IMR-90 (cell line): ENCODE results near the gene IRGQ. TPM values are rescaled to one million over a fixed set of nuclear protein-coding genes. Genes with fewer than 3 reads are reported as not detected.

ENCODE experiments used
- ATAC-seq: fragments of 200-7000 bp; cut with Tn5 transposase; 2 replicates; pipeline ENCODE4 v1.9.1; 2020; ENCODE audit warnings: low read depth, mild to moderate bottlenecking, moderate library complexity
- BruUV-seq: library from RNA; stranded (reverse); fragments of 400-500 nt; replicated peaks from 2 replicates; lab custom pipeline; 2021; lab: Mats Ljungman, UMichigan
- CTCF ChIA-PET: fragments of 300-600 bp; formaldehyde crosslinking; extraction: SDS; loops from one replicate; lab custom pipeline; 2021; ENCODE audit warnings: antibody characterized with exemption; lab: Yijun Ruan, JAX
- POLR2A ChIA-PET: fragments of 300-600 bp; sonication (Branson Sonifier 250); formaldehyde crosslinking; loops from one replicate; lab custom pipeline; 2022; ENCODE audit warnings: antibody characterized with exemption; ENCODE audit not compliant: unreplicated experiment; lab: Charles Lee
- DNase-seq: peaks from one replicate; pipeline ENCODE4 v3.0.0; 2013
- H2AFZ ChIP-seq: replicated peaks from 2 replicates; pipeline ENCODE3; 2013; ENCODE audit warnings: low read length, mild to moderate bottlenecking; ENCODE audit not compliant: poor library complexity
- H2AK5ac ChIP-seq: 2 replicates; pipeline ENCODE4 v1.6.1; 2013; ENCODE audit warnings: low read depth, low read length, inconsistent platforms
- H2AK9ac ChIP-seq: replicated peaks from 2 replicates; pipeline ENCODE3; 2013; ENCODE audit warnings: mild to moderate bottlenecking, low read depth, low read length, moderate library complexity; ENCODE audit not compliant: poor library complexity
- H2BK120ac ChIP-seq: 2 replicates; pipeline ENCODE4 v1.6.1; 2013; ENCODE audit warnings: low read depth, low read length, inconsistent platforms
- H2BK15ac ChIP-seq: 3 replicates; pipeline ENCODE4 v1.6.1; 2013; ENCODE audit warnings: low read depth, low read length, inconsistent platforms
- H2BK20ac ChIP-seq: 2 replicates; pipeline ENCODE4 v1.6.1; 2013; ENCODE audit warnings: low read depth, mild to moderate bottlenecking, inconsistent platforms, low read length, moderate library complexity
- H2BK5ac ChIP-seq: 2 replicates; pipeline ENCODE4 v1.6.1; 2013; ENCODE audit warnings: mild to moderate bottlenecking, low read depth, low read length, inconsistent platforms; ENCODE audit not compliant: poor library complexity, severe bottlenecking
- H3K14ac ChIP-seq: replicated peaks from 2 replicates; pipeline ENCODE4 v1.6.1; 2013; ENCODE audit warnings: low read depth, low read length, inconsistent platforms
- H3K18ac ChIP-seq: 2 replicates; pipeline ENCODE4 v1.6.1; 2013; ENCODE audit warnings: low read depth, low read length, control low read depth
- H3K23ac ChIP-seq: 2 replicates; pipeline ENCODE4 v1.6.1; 2013; ENCODE audit warnings: low read depth, low read length, inconsistent platforms
- H3K27ac ChIP-seq: 2 replicates; pipeline ENCODE4 v1.5.1; 2013; ENCODE audit warnings: mild to moderate bottlenecking, control low read depth, low read length; ENCODE audit not compliant: insufficient read depth
- H3K27me3 ChIP-seq: 2 replicates; pipeline ENCODE4 v1.6.1; 2013; ENCODE audit warnings: low read length; ENCODE audit not compliant: control insufficient read depth, insufficient read depth
- H3K36me3 ChIP-seq: 2 replicates; pipeline ENCODE4 v1.6.1; 2013; ENCODE audit warnings: low read length, mixed read lengths; ENCODE audit not compliant: control insufficient read depth, insufficient read depth
- H3K4ac ChIP-seq: 2 replicates; pipeline ENCODE4 v1.6.1; 2013; ENCODE audit warnings: low read depth, low read length, inconsistent platforms
- H3K4me1 ChIP-seq: 2 replicates; pipeline ENCODE4 v1.6.1; 2013; ENCODE audit warnings: low read length, mixed read lengths; ENCODE audit not compliant: control insufficient read depth, insufficient read depth
- H3K4me2 ChIP-seq: 2 replicates; pipeline ENCODE4 v1.6.1; 2013; ENCODE audit warnings: low read depth, mild to moderate bottlenecking, control low read depth, low read length, moderate library complexity
- H3K4me3 ChIP-seq: 2 replicates; pipeline ENCODE4 v1.5.1; 2013; ENCODE audit warnings: low read depth, mild to moderate bottlenecking, control low read depth, low read length, moderate library complexity; ENCODE audit not compliant: insufficient read depth
- H3K56ac ChIP-seq: 2 replicates; pipeline ENCODE4 v1.6.1; 2013; ENCODE audit warnings: low read length, inconsistent platforms; ENCODE audit not compliant: insufficient read depth; ENCODE audit errors: extremely low read depth
- H3K79me1 ChIP-seq, 2 experiments: 2 replicates each; pipeline ENCODE4 v1.6.1; 2013; ENCODE audit warnings: low read length in 2 of 2, inconsistent platforms in 1 of 2, low read depth in 1 of 2
- H3K9ac ChIP-seq: 2 replicates; pipeline ENCODE4 v1.6.1; 2013; ENCODE audit warnings: low read depth, low read length, control low read depth
- H3K9me1 ChIP-seq: 2 replicates; pipeline ENCODE4 v1.6.1; 2013; ENCODE audit warnings: low read length, inconsistent platforms; ENCODE audit not compliant: insufficient read depth
- H3K9me3 ChIP-seq: 2 replicates; pipeline ENCODE4 v1.6.1; 2013; ENCODE audit warnings: low read length; ENCODE audit not compliant: control insufficient read depth, insufficient read depth
- H4K20me1 ChIP-seq: 2 replicates; pipeline ENCODE4 v1.6.1; 2013; ENCODE audit warnings: low read length, inconsistent platforms; ENCODE audit not compliant: insufficient read depth
- H4K5ac ChIP-seq: 2 replicates; pipeline ENCODE4 v1.6.1; 2013; ENCODE audit warnings: mild to moderate bottlenecking, low read depth, low read length, control low read depth
- H4K8ac ChIP-seq, 2 experiments: 2 replicates each; pipeline ENCODE4 v1.6.1; 2013; ENCODE audit warnings: low read depth in 2 of 2, low read length in 2 of 2, control low read depth in 1 of 2, inconsistent platforms in 1 of 2
- H4K91ac ChIP-seq: 2 replicates; pipeline ENCODE4 v1.6.1; 2013; ENCODE audit warnings: low read depth, low read length, inconsistent platforms; ENCODE audit not compliant: insufficient read depth
- BHLHE40 ChIP-seq: fragments of 150-350 bp; IDR thresholded peaks from 2 replicates; pipeline ENCODE4 v1.6.1; 2016; ENCODE audit warnings: mild to moderate bottlenecking, low read depth, low read length
- CEBPB ChIP-seq: IDR thresholded peaks from 2 replicates; pipeline ENCODE4 v1.6.1; 2012; ENCODE audit warnings: low read depth, low read length, improper control_type of control experiment
- CHD1 ChIP-seq: IDR thresholded peaks from 2 replicates; pipeline ENCODE4 v1.6.1; 2012; ENCODE audit warnings: low read depth, low read length, improper control_type of control experiment
- CTCF ChIP-seq: conservative IDR thresholded peaks from 2 replicates; pipeline ENCODE4 v1.5.1; 2012; ENCODE audit warnings: mild to moderate bottlenecking, low read depth, low read length, improper control_type of control experiment
- ELK1 ChIP-seq: fragments of 150-350 bp; IDR thresholded peaks from 2 replicates; pipeline ENCODE4 v1.6.1; 2016; ENCODE audit warnings: low read depth, mild to moderate bottlenecking, low read length, moderate library complexity, borderline replicate concordance
- FOS ChIP-seq: fragments of 150-350 bp; IDR thresholded peaks from 2 replicates; pipeline ENCODE4 v1.6.1; 2016; ENCODE audit warnings: low read depth, low read length
- MAFK ChIP-seq: IDR thresholded peaks from 2 replicates; pipeline ENCODE4 v1.6.1; 2012; ENCODE audit warnings: low read depth, low read length, improper control_type of control experiment
- MAZ ChIP-seq: IDR thresholded peaks from 2 replicates; pipeline ENCODE4 v1.6.1; 2012; ENCODE audit warnings: low read depth, mild to moderate bottlenecking, low read length, improper control_type of control experiment, moderate library complexity, borderline replicate concordance
- MXI1 ChIP-seq: IDR thresholded peaks from 2 replicates; pipeline ENCODE4 v1.6.1; 2012; ENCODE audit warnings: low read depth, mild to moderate bottlenecking, low read length, moderate library complexity, borderline replicate concordance
- NFE2L2 ChIP-seq: fragments of 150-350 bp; IDR thresholded peaks from 2 replicates; pipeline ENCODE4 v1.6.1; 2016; ENCODE audit warnings: low read depth, mild to moderate bottlenecking, low read length
- POLR2A ChIP-seq: IDR thresholded peaks from 2 replicates; pipeline ENCODE4 v1.6.1; 2012; ENCODE audit warnings: mild to moderate bottlenecking, low read depth, low read length
- RAD21 ChIP-seq: IDR thresholded peaks from 2 replicates; pipeline ENCODE4 v1.6.1; 2012; ENCODE audit warnings: low read length, improper control_type of control experiment
- RCOR1 ChIP-seq: IDR thresholded peaks from 2 replicates; pipeline ENCODE4 v1.6.1; 2012; ENCODE audit warnings: mild to moderate bottlenecking, low read length, improper control_type of control experiment; ENCODE audit not compliant: insufficient replicate concordance
- RFX5 ChIP-seq: IDR thresholded peaks from 2 replicates; pipeline ENCODE4 v1.8.0; 2012; ENCODE audit warnings: low read depth, mild to moderate bottlenecking, low read length, moderate library complexity
- SMC3 ChIP-seq: fragments of 150-350 bp; IDR thresholded peaks from 2 replicates; pipeline ENCODE4 v1.6.1; 2016; ENCODE audit warnings: low read depth, mild to moderate bottlenecking, antibody characterized with exemption, low read length, moderate library complexity
- WGBS, 2 experiments: methylation state at CpG; one replicate each; pipeline versions ENCODE4 v1.1.5 to v1.1.7; 2013; ENCODE audit warnings: missing lambda C conversion rate in 2 of 2; ENCODE audit not compliant: insufficient read length in 1 of 2; ENCODE audit errors: extremely low coverage in 2 of 2; 5-methylcytosine and 5-hydroxymethylcytosine counted together
- dilution Hi-C: fragments of 300-500 bp; cut with HindIII; formaldehyde crosslinking; loops from one replicate; pipeline ENCODE4 v1.14.3; 2018; ENCODE audit warnings: low sequenced_read_pairs; ENCODE audit not compliant: unreplicated experiment
- in situ Hi-C: fragments of 300-500 bp; cut with MboI; formaldehyde crosslinking; loops from 3 replicates; pipeline ENCODE4 v1.14.3; 2019; ENCODE audit warnings: low sequenced_read_pairs, inconsistent platforms, mixed read lengths
- intact Hi-C: fragments of 100-400 bp; cut with micrococcal nuclease; formaldehyde crosslinking; loops from 2 replicates; pipeline ENCODE4 v1.10.0; 2022
- polyA plus RNA-seq, 3 experiments: library from polyadenylated mRNA; depleted of rRNA; stranded (reverse); fragments of >200 nt; gene quantifications; 2 replicates each; pipeline ENCODE4 v1.2.3, GENCODE V29; 2012; ENCODE audit warnings: low replicate concordance in 1 of 3
- total RNA-seq: library from RNA; depleted of rRNA; stranded (reverse); fragments of >200 nt; gene quantifications from 2 replicates; pipeline ENCODE4 v1.2.3, GENCODE V29; 2012
- TF ChIP-seq, protein P1 (sequence below): fragments of 150-350 bp; IDR thresholded peaks from 2 replicates; pipeline ENCODE4 v1.6.1; 2017; ENCODE audit warnings: mild to moderate bottlenecking, antibody characterized with exemption, low read length, low read depth

The IRGQ gene
- total and polyA plus RNA-seq, 2 of the 4 experiments (the other 2 are of a cell fraction), result 9.0 to 9.9 TPM

DNA sequence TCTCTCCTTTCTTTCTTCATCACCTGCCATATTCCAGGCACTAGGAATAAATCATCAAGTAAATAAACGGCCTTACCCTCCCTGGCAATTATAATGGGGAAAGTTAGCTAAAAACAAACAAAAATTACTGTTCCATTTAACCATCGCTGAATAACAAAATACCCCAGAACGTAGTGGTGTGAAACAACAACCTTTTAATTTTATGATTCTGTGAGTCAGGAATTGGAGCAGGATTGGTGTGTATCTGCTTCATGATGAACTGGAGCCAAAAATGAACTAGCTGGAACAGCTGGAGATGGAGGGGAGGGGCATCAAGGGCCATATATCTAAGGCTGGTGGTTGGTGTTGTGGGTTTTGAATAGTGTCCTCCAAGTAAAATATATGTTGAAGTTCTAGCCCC lies 47.4 kb upstream of the IRGQ start:
- BruUV-seq, result no TSS peak
- Histone ChIP-seq H2AK9ac (no peak overlapping the region), H4K20me1 (no peaks in the 10 kb centered on the region), H3K36me3 (peaks cover 7% of the 10 kb centered on the region), H3K9ac (no peak overlapping the region), H3K56ac (no peak overlapping the region), H3K14ac (no peak overlapping the region), H2AFZ (no peak overlapping the region), H4K91ac (no peak overlapping the region), H4K5ac (no peak overlapping the region), H3K27me3 (peaks cover 20% of the 10 kb centered on the region), H3K27ac (no peak overlapping the region), H3K4me3 (no peak overlapping the region), H3K4ac (no peak overlapping the region), H3K9me3 (no peaks in the 10 kb centered on the region), H3K79me1 (no peaks in the 10 kb centered on the region; a peak in 1 of 4 replicates), H3K4me1 (peaks cover 5% of the 10 kb centered on the region), H4K8ac (no peak overlapping the region), H2BK15ac (no peak overlapping the region), H2AK5ac (no peak overlapping the region), H3K9me1 (no peaks in the 10 kb centered on the region), H3K4me2 (no peak overlapping the region), H2BK120ac (no peak overlapping the region), H2BK5ac (no peak overlapping the region), H3K23ac (no peak overlapping the region), H3K18ac (no peak overlapping the region), H2BK20ac (no peak overlapping the region)
- CTCF ChIA-PET, result no interaction called here
- TF ChIP-seq, protein P1, sequence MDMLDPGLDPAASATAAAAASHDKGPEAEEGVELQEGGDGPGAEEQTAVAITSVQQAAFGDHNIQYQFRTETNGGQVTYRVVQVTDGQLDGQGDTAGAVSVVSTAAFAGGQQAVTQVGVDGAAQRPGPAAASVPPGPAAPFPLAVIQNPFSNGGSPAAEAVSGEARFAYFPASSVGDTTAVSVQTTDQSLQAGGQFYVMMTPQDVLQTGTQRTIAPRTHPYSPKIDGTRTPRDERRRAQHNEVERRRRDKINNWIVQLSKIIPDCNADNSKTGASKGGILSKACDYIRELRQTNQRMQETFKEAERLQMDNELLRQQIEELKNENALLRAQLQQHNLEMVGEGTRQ, result no peak
- no peak for TF ChIP-seq ELK1
- TF ChIP-seq MAFK, result no peak
- TF ChIP-seq SMC3, result no peak
- no peak for TF ChIP-seq RCOR1
- TF ChIP-seq CEBPB, result no peak
- no peak for TF ChIP-seq NFE2L2
- no peak for TF ChIP-seq CHD1
- TF ChIP-seq MXI1, result no peak
- no peak for TF ChIP-seq RAD21
- no peak for TF ChIP-seq BHLHE40
- no peak for TF ChIP-seq CTCF
- no peak for TF ChIP-seq MAZ
- no peak for TF ChIP-seq RFX5
- no peak for TF ChIP-seq FOS
- no peak for TF ChIP-seq POLR2A
- POLR2A ChIA-PET, result no interaction called here
- DNase-seq (no peak), ATAC-seq (no peak)
- WGBS, 2 experiments, result no CpG with 5 or more reads among the region's 3 CpGs
- dilution Hi-C loops (no loop called here), in situ Hi-C loops (no loop called here), intact Hi-C loops (no loop called here)
